GM19193 (cell line): ENCODE results near the gene ZNF148.

Experiments
- POLR2A ChIP-seq: IDR thresholded peaks from 4 replicates; pipeline ENCODE4 v1.6.1; 2011; ENCODE audit not compliant: insufficient read depth, insufficient read length; ENCODE audit errors: extremely low read depth

The ZNF148 gene

GRCh38 chr3:125280668-125281361 lies 94.3 kb downstream of the ZNF148 start:
- TF ChIP-seq POLR2A, result no peak

DNA sequence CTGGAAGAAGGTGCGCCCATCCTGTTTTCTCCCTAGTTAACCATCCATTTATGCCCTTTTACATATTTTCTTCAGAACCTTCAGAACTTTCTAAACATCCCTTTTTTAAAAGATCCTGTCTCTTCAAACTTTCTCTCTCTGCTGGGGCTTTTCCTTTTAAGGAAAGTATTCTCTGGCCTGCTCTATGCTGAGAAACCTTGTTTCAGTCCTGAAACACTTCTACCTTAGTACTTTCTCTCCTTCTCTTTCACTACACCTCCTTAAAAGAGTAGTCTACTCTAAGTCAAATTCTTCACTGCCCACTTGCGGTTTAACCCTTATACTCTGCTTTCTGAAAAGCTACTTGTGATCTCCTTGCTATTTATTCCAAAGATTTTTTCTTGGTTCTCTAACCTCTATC lies 97.0 kb downstream of the ZNF148 start:
- no peak for TF ChIP-seq POLR2A

- no peak for TF ChIP-seq POLR2A
Measured at GRCh38 chr3:125271127-125271526, 104.0 kb downstream of the ZNF148 start.

DNA sequence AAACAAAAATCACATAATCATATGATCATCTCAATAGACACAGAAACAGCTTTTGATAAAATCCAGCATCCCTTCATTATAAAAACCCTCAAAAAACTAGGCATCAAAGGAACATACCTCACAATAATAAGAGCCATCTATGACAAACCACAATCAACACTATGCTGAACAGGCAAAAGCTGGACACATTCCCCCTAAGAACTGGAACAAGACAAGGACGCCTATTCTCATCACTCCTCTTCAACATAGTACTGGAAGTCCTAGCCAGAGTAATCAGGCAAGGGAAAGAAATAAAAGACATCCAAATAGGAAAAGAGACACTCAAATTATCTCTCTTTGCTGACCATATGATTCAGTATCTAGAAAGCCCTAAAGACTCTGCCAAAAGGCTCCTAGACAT lies 107.7 kb downstream of the ZNF148 start:
- TF ChIP-seq POLR2A, result no peak

DNA sequence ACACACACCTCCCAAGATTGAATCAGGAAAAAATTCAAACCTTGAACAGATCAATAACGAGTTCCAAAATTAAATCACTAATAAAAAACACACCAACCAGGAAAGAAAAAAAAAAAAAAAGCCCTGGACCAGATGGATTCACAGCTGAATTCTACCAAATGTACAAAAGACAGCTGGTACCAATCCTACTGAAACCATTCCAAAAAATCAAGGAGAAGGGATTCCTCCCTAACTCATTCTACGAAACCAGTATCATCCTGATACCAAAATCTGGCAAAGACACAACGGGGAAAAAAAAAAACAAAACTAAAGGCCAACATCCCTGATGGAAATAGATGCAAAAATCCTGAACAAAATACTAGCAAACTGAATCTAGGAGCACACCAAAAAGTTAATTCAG lies 108.2 kb downstream of the ZNF148 start:
- TF ChIP-seq POLR2A, result no peak

GRCh38 chr3:125262161-125262560 lies 113.0 kb downstream of the ZNF148 start:
- TF ChIP-seq POLR2A, result no peak

- no peak for TF ChIP-seq POLR2A
Measured at GRCh38 chr3:125261031-125261430, 114.1 kb downstream of the ZNF148 start.

GRCh38 chr3:125260158-125260557 lies 115.0 kb downstream of the ZNF148 start:
- no peak for TF ChIP-seq POLR2A

- no peak for TF ChIP-seq POLR2A
Measured at GRCh38 chr3:125257536-125257935, 117.6 kb downstream of the ZNF148 start.

DNA sequence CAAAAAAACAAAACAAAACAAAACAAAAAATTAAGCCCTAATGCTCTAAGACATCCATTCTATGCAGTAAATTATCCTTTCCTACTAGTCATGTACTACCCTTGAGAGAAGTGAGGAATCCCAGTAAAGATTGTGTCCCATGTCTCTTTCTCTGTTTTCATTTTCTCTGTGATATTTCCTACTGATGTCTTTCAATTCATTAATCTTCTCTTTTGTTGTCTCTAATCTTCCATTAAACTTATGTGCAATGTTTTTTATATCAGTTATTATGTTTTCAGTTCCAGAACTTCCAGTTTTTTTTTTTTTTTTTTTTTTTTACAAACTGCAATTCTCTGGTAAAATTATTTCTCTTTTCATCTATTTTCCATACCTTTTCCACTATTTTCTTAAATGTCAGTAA lies 118.5 kb downstream of the ZNF148 start:
- TF ChIP-seq POLR2A, result no peak

GRCh38 chr3:125250973-125251372 lies 124.2 kb downstream of the ZNF148 start:
- no peak for TF ChIP-seq POLR2A

- TF ChIP-seq POLR2A, result no peak
Measured at GRCh38 chr3:125246237-125246636, 128.9 kb downstream of the ZNF148 start.

GRCh38 chr3:125245521-125245920 lies 129.6 kb downstream of the ZNF148 start:
- no peak for TF ChIP-seq POLR2A

GRCh38 chr3:125240496-125240895 lies 134.6 kb downstream of the ZNF148 start:
- no peak for TF ChIP-seq POLR2A

- no peak for TF ChIP-seq POLR2A
Measured at GRCh38 chr3:125239266-125239665, 135.9 kb downstream of the ZNF148 start.

DNA sequence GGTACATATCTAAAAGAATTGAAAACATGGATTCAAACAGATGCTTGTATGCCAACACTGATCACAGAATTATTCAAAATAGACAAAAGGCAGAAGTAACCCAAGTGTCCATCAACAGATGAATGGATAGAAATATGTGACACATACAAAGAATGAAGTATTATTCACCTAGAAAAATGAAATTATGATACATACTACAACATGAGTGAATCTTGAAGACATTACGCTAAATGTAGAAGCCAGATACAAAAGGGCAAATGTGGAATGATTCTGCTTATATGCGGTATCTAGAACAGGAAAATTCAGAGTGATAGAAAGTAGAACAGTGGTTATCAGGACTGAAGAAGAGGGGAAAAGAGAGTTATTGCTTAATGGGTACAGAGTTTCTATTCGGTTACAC lies 136.4 kb downstream of the ZNF148 start:
- TF ChIP-seq POLR2A, result no peak
